ENCODE data around the gene EXOC4. TPM values are rescaled to one million over a fixed set of nuclear protein-coding genes. Genes with fewer than 3 reads are reported as not detected.
A peak's percentile ranks its signal among the peaks of the same experiment; 100 is the strongest.
"Not testable (repeated sequence)": the region's sequence is repeated elsewhere in the genome, so short reads cannot be mapped to it uniquely, and the experiment has no call there.

Gene EXOC4
- total RNA-seq, 1 experiment from 2014 or later: 111 TPM

DNA sequence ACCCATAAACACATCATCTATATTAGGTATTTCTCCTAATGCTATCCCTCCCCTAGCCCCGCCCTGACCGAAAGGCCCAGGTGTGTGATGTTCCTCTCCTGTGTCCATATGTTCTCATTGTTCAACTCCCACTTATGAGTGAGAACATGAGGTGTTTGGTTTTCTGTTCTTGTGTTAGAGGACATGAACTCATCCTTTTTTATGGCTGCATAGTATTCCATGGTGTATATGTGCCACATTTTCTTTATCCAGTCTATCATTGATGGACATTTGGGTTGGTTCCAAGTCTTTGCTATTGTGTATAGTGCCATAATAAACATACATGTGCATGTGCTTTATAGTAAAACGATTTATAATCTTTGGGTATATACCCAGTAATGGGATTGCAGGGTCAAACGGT, 68.5 kb downstream of the EXOC4 start:
- not testable (repeated sequence) for H3K9ac ChIP-seq (ENCODE audit: low read length); DNase-seq; H3K9me3 ChIP-seq (ENCODE audit: low read length); H3K9me2 ChIP-seq (replicated peaks; ENCODE audit: insufficient read depth, low read length); H3K4me1 ChIP-seq (ENCODE audit: low read length); H4K20me1 ChIP-seq (ENCODE audit: insufficient read depth, low read depth, low read length); H3K27ac ChIP-seq (ENCODE audit: low read length); H3K27me3 ChIP-seq (ENCODE audit: low read length); H3K4me3 ChIP-seq (ENCODE audit: low read length); H2AFZ ChIP-seq (ENCODE audit: low read length); H3K4me2 ChIP-seq (ENCODE audit: low read depth, low read length, poor library complexity, severe bottlenecking)
- Histone ChIP-seq H3K79me2 (ENCODE audit: low read length) (peaks cover 19% of the 10 kb centered on the region), H3K36me3 (ENCODE audit: insufficient read depth, low read length) (peaks cover 16% of the 10 kb centered on the region)

DNA sequence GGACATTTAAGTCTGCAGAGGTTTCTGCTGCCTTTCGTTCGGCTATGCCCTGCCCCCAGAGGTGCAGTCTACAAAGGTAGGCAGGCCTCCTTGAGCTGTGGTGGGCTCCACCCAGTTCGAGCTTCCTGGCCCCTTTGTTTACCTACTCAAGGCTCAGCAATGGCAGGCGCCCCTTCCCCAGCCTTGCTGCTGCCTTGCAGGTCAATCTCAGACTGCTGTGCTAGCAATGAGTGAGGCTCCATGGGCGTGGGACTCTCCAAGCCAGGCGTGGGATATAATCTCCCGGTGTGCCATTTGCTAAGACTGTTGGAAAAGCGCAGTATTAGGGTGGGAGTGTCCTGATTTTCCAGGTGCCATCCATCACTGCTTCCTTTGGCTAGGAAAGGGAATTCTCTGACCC, 73.9 kb downstream of the EXOC4 start:
- not testable (repeated sequence) for H3K4me3 ChIP-seq (ENCODE audit: low read length); H3K27me3 ChIP-seq (ENCODE audit: low read length); H3K9ac ChIP-seq (ENCODE audit: low read length); H3K9me2 ChIP-seq (replicated peaks; ENCODE audit: insufficient read depth, low read length); H3K4me1 ChIP-seq (ENCODE audit: low read length); H3K9me3 ChIP-seq (ENCODE audit: low read length); DNase-seq; H3K36me3 ChIP-seq (ENCODE audit: insufficient read depth, low read length); H3K27ac ChIP-seq (ENCODE audit: low read length); H3K4me2 ChIP-seq (ENCODE audit: low read depth, low read length, poor library complexity, severe bottlenecking); H4K20me1 ChIP-seq (ENCODE audit: insufficient read depth, low read depth, low read length); H3K79me2 ChIP-seq (ENCODE audit: low read length); H2AFZ ChIP-seq (ENCODE audit: low read length)

DNA sequence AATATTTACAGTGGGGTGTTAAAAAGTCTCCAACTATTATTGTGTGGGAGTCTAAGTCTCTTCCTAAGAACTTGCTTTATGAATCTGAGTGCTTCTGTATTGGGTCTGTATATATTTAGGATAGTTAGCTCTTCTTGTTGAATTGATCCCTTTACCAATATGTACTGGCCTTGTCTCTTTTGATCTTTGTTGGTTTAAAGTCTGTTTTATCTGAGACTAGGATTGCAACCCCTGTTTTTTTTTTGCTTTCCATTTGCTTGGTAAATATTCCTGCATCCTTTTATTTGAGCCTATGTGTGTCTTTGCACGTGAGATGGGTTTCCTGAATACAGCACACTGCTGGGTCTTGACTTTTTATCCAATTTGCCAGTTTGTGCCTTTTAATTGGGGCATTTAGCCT, 75.1 kb downstream of the EXOC4 start:
- H3K9me3 ChIP-seq (ENCODE audit: low read length); DNase-seq; H3K36me3 ChIP-seq (ENCODE audit: insufficient read depth, low read length); H3K4me3 ChIP-seq (ENCODE audit: low read length); H3K4me1 ChIP-seq (ENCODE audit: low read length); H4K20me1 ChIP-seq (ENCODE audit: insufficient read depth, low read depth, low read length); H3K9me2 ChIP-seq (replicated peaks; ENCODE audit: insufficient read depth, low read length); H3K4me2 ChIP-seq (ENCODE audit: low read depth, low read length, poor library complexity, severe bottlenecking); H3K27me3 ChIP-seq (ENCODE audit: low read length); H3K79me2 ChIP-seq (ENCODE audit: low read length); H3K9ac ChIP-seq (ENCODE audit: low read length); H2AFZ ChIP-seq (ENCODE audit: low read length); H3K27ac ChIP-seq (ENCODE audit: low read length): not testable (repeated sequence)

GRCh38 chr7:133330085-133330484, 77.2 kb downstream of the EXOC4 start:
- H3K9me3 ChIP-seq (ENCODE audit: low read length): no peaks in the 10 kb centered on the region
- H3K4me2 ChIP-seq (ENCODE audit: low read depth, low read length, poor library complexity, severe bottlenecking): no peak overlapping the region
- H3K4me1 ChIP-seq (ENCODE audit: low read length): no peaks in the 10 kb centered on the region

GRCh38 chr7:133331861-133332260, 79.0 kb downstream of the EXOC4 start:
- H3K36me3 ChIP-seq (ENCODE audit: insufficient read depth, low read length): 0 out of 2 replicates have a peak, but pooled peaks cover 14% of the 10 kb centered on the region
- H3K9me3 ChIP-seq (ENCODE audit: low read length): 0 out of 2 replicates have a peak, but pooled peaks cover 4% of the 10 kb centered on the region
- peaks cover 16% of the 10 kb centered on the region for H3K79me2 ChIP-seq (ENCODE audit: low read length)
- no peak overlapping the region for H3K4me3 ChIP-seq (ENCODE audit: low read length)
- H2AFZ ChIP-seq (ENCODE audit: low read length): no peak overlapping the region
- H3K9me2 ChIP-seq (replicated peaks; ENCODE audit: insufficient read depth, low read length): no peaks in the 10 kb centered on the region
- H3K27me3 ChIP-seq (ENCODE audit: low read length): no peaks in the 10 kb centered on the region
- no peaks in the 10 kb centered on the region for H3K4me1 ChIP-seq (ENCODE audit: low read length)
- DNase-seq: no peak
- no peak overlapping the region for H3K4me2 ChIP-seq (ENCODE audit: low read depth, low read length, poor library complexity, severe bottlenecking)
- H3K27ac ChIP-seq (ENCODE audit: low read length): no peak overlapping the region
- H4K20me1 ChIP-seq (ENCODE audit: insufficient read depth, low read depth, low read length): no peaks in the 10 kb centered on the region
- H3K9ac ChIP-seq (ENCODE audit: low read length): no peak overlapping the region

More at GRCh38 chr7:133330085-133330484, 77.2 kb downstream of the EXOC4 start:
- Histone ChIP-seq H3K36me3 (ENCODE audit: insufficient read depth, low read length) (0 out of 2 replicates have a peak, but pooled peaks cover 2% of the 10 kb centered on the region), H3K4me3 (ENCODE audit: low read length) (no peak overlapping the region), H4K20me1 (ENCODE audit: insufficient read depth, low read depth, low read length) (no peaks in the 10 kb centered on the region), H3K79me2 (ENCODE audit: low read length) (peaks cover 4% of the 10 kb centered on the region; the same call in 1 of the 2 replicates), H2AFZ (ENCODE audit: low read length) (no peak overlapping the region), H3K27me3 (ENCODE audit: low read length) (no peaks in the 10 kb centered on the region), H3K9me2 (replicated peaks; ENCODE audit: insufficient read depth, low read length) (no peaks in the 10 kb centered on the region), H3K9ac (ENCODE audit: low read length) (no peak overlapping the region), H3K27ac (ENCODE audit: low read length) (no peak overlapping the region)
- DNase-seq: no peak

- Histone ChIP-seq H3K36me3 (ENCODE audit: insufficient read depth, low read length) (0 out of 2 replicates have a peak, but pooled peaks cover 14% of the 10 kb centered on the region), H3K27ac (ENCODE audit: low read length) (no peak overlapping the region), H3K4me1 (ENCODE audit: low read length) (no peaks in the 10 kb centered on the region), H3K9me3 (ENCODE audit: low read length) (peaks cover 11% of the 10 kb centered on the region; the same call in 1 of the 2 replicates), H3K27me3 (ENCODE audit: low read length) (no peaks in the 10 kb centered on the region), H2AFZ (ENCODE audit: low read length) (no peak overlapping the region), H4K20me1 (ENCODE audit: insufficient read depth, low read depth, low read length) (no peaks in the 10 kb centered on the region), H3K9ac (ENCODE audit: low read length) (no peak overlapping the region), H3K4me2 (ENCODE audit: low read depth, low read length, poor library complexity, severe bottlenecking) (no peak overlapping the region), H3K79me2 (ENCODE audit: low read length) (peaks cover 14% of the 10 kb centered on the region), H3K9me2 (replicated peaks; ENCODE audit: insufficient read depth, low read length) (no peaks in the 10 kb centered on the region), H3K4me3 (ENCODE audit: low read length) (no peak overlapping the region)
- DNase-seq: peak; percentile 63
Measured at GRCh38 chr7:133339772-133340171, 86.9 kb downstream of the EXOC4 start.

DNA sequence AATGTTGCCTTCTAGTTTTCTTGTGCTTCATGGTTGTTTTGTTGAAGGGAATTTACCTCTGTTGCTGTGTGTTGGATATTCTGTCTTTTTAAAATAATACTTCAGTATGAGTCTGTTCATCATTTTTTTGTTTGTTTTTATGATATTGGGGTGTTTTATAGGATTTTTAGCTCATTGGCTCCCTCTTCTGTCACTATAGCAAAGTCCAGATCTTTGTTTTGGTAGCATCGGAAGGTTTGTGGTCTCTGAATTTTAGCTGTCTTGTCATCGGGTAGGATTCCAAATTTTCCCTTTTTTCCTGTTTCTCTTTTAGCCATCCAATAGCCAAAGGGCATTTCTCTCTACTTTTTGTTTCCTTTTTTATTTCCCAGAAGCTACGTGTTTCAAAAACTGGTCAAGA, 91.4 kb downstream of the EXOC4 start:
- H3K36me3 ChIP-seq (ENCODE audit: insufficient read depth, low read length): no peaks in the 10 kb centered on the region
- no peaks in the 10 kb centered on the region for H3K27me3 ChIP-seq (ENCODE audit: low read length)
- peaks cover 7% of the 10 kb centered on the region; the same call in 1 of the 2 replicates for H3K9me3 ChIP-seq (ENCODE audit: low read length)
- H4K20me1 ChIP-seq (ENCODE audit: insufficient read depth, low read depth, low read length): no peaks in the 10 kb centered on the region
- no peak overlapping the region for H3K27ac ChIP-seq (ENCODE audit: low read length)
- no peak overlapping the region for H3K9ac ChIP-seq (ENCODE audit: low read length)
- no peak overlapping the region for H3K4me3 ChIP-seq (ENCODE audit: low read length)
- H3K79me2 ChIP-seq (ENCODE audit: low read length): peaks cover 9% of the 10 kb centered on the region; the same call in 1 of the 2 replicates
- H3K4me2 ChIP-seq (ENCODE audit: low read depth, low read length, poor library complexity, severe bottlenecking): no peak overlapping the region
- no peak overlapping the region for H2AFZ ChIP-seq (ENCODE audit: low read length)
- no peaks in the 10 kb centered on the region for H3K9me2 ChIP-seq (replicated peaks; ENCODE audit: insufficient read depth, low read length)
- no peaks in the 10 kb centered on the region for H3K4me1 ChIP-seq (ENCODE audit: low read length)
- peak; percentile 60 for DNase-seq

DNA sequence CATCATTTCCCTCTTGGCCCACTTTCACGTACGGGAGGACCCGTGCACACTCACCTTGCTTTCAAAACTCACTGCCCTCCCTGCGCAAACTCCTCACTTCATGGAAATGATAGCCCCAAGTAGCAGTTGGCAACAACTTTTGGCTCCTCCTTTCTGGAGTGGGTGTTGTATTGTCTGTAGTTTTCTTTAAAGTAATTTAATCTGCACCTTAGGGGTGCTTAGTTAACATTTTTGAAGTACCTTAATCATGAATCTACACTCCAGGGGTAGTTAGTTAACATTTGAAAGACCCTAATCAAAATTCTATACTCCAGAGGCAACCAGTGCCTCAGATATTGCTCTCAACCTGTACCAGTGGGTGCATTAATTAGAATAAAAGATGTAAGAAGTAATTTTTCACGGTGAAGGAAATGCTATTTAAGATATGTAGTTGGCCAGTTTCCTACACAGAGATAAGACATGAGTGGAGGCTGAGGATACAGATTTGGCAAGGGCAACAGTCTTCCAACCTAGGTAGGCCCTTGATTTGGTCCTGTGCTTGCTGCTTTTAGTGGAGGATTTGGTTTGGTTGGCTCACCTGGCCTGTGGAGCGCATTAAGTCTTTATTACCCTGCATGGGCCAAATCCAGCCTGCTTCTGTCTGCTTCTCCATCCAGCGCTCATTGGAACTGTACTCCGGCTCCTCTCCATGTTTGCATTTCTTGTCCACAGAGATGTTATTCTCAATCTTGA, 93.0 kb downstream of the EXOC4 start:
- no peak overlapping the region for H2AFZ ChIP-seq (ENCODE audit: low read length)
- no peaks in the 10 kb centered on the region for H3K36me3 ChIP-seq (ENCODE audit: insufficient read depth, low read length)

More for the DNA sequence above, 93.0 kb downstream of the EXOC4 start:
- H3K79me2 ChIP-seq (ENCODE audit: low read length): peaks cover 16% of the 10 kb centered on the region
- no peak overlapping the region for H3K9ac ChIP-seq (ENCODE audit: low read length)
- no peaks in the 10 kb centered on the region for H3K9me3 ChIP-seq (ENCODE audit: low read length)
- H3K4me2 ChIP-seq (ENCODE audit: low read depth, low read length, poor library complexity, severe bottlenecking): no peak overlapping the region
- no peak overlapping the region for H3K27ac ChIP-seq (ENCODE audit: low read length)
- no peaks in the 10 kb centered on the region for H3K9me2 ChIP-seq (replicated peaks; ENCODE audit: insufficient read depth, low read length)
- no peaks in the 10 kb centered on the region for H3K4me1 ChIP-seq (ENCODE audit: low read length)
- no peaks in the 10 kb centered on the region for H4K20me1 ChIP-seq (ENCODE audit: insufficient read depth, low read depth, low read length)
- DNase-seq: no peak
- H3K4me3 ChIP-seq (ENCODE audit: low read length): no peak overlapping the region
- H3K27me3 ChIP-seq (ENCODE audit: low read length): no peaks in the 10 kb centered on the region

Measured in Karpas-422 (cell line).